ENCODE data around the gene TMC1.

DNA sequence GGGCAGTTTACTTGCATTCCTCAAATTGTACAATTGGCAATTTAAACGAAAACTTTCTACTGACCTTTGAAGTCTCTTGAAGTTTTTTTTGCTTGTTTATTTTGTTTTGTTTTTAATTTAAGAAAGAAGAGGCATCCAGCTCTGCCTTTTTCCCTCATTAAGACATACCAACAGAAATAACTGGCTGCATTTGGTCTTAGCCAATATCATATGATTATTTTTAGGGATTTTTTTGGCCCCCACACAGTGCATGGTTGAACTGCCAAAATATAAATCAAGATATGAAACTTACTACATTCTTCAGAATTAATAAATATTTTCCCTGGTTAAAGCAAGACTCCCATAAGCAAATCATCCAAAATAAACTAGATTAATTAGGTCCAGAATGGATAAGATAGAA lies 352.0 kb downstream of the TMC1 start:
- TF ChIP-seq, protein P1, sequence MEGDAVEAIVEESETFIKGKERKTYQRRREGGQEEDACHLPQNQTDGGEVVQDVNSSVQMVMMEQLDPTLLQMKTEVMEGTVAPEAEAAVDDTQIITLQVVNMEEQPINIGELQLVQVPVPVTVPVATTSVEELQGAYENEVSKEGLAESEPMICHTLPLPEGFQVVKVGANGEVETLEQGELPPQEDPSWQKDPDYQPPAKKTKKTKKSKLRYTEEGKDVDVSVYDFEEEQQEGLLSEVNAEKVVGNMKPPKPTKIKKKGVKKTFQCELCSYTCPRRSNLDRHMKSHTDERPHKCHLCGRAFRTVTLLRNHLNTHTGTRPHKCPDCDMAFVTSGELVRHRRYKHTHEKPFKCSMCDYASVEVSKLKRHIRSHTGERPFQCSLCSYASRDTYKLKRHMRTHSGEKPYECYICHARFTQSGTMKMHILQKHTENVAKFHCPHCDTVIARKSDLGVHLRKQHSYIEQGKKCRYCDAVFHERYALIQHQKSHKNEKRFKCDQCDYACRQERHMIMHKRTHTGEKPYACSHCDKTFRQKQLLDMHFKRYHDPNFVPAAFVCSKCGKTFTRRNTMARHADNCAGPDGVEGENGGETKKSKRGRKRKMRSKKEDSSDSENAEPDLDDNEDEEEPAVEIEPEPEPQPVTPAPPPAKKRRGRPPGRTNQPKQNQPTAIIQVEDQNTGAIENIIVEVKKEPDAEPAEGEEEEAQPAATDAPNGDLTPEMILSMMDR (IDR thresholded peaks at IDR 0.05) = no peak
- TF ChIP-seq POLR2A (IDR thresholded peaks at IDR 0.05) = no peak
- TF ChIP-seq EP300 (IDR thresholded peaks at IDR 0.05) = no peak

Data from ovary (tissue), 3 donors.